ENCODE data around the gene PAFAH2.
"Not testable (repeated sequence)": the region's sequence is repeated elsewhere in the genome, so short reads cannot be mapped to it uniquely, and the experiment has no call there.

Gene PAFAH2

GRCh38 chr1:25944986-25945385, 52.9 kb downstream of the PAFAH2 start:
- no peak overlapping the region for H3K4me3 ChIP-seq (ENCODE audit: low read depth, low read length)
- no peak overlapping the region for H3K27ac ChIP-seq (ENCODE audit: low read depth, low read length)
- H3K27me3 ChIP-seq (ENCODE audit: control insufficient read depth, insufficient read depth, low read length) = no peaks in the 10 kb centered on the region
- H3K9ac ChIP-seq (ENCODE audit: low read length) = no peak overlapping the region
- peaks cover 3% of the 10 kb centered on the region; the same call in 1 of the 2 replicates for H3K9me3 ChIP-seq (ENCODE audit: control insufficient read depth, insufficient read depth, low read depth, low read length)
- H3K4me1 ChIP-seq (ENCODE audit: control insufficient read depth, insufficient read depth, low read length) = no peaks in the 10 kb centered on the region
- H3K36me3 ChIP-seq (ENCODE audit: control insufficient read depth, insufficient read depth, low read length) = no peaks in the 10 kb centered on the region

GRCh38 chr1:25943511-25943910, 54.4 kb downstream of the PAFAH2 start:
- H3K36me3 ChIP-seq (ENCODE audit: control insufficient read depth, insufficient read depth, low read length); H3K9ac ChIP-seq (ENCODE audit: low read length); H3K27ac ChIP-seq (ENCODE audit: low read depth, low read length); H3K27me3 ChIP-seq (ENCODE audit: control insufficient read depth, insufficient read depth, low read length); H3K4me3 ChIP-seq (ENCODE audit: low read depth, low read length); H3K4me1 ChIP-seq (ENCODE audit: control insufficient read depth, insufficient read depth, low read length); H3K9me3 ChIP-seq (ENCODE audit: control insufficient read depth, insufficient read depth, low read depth, low read length): not testable (repeated sequence)

- Histone ChIP-seq H3K4me3 (ENCODE audit: low read depth, low read length) (no peak overlapping the region), H3K27ac (ENCODE audit: low read depth, low read length) (no peak overlapping the region), H3K9me3 (ENCODE audit: control insufficient read depth, insufficient read depth, low read depth, low read length) (no peaks in the 10 kb centered on the region), H3K9ac (ENCODE audit: low read length) (no peak overlapping the region), H3K36me3 (ENCODE audit: control insufficient read depth, insufficient read depth, low read length) (no peaks in the 10 kb centered on the region), H3K27me3 (ENCODE audit: control insufficient read depth, insufficient read depth, low read length) (no peaks in the 10 kb centered on the region), H3K4me1 (ENCODE audit: control insufficient read depth, insufficient read depth, low read length) (no peaks in the 10 kb centered on the region; the same call in 1 of the 2 replicates)
Measured at GRCh38 chr1:25936947-25937346, 60.9 kb downstream of the PAFAH2 start.

GRCh38 chr1:25933479-25934365, 64.1 kb downstream of the PAFAH2 start:
- Histone ChIP-seq H3K36me3 (ENCODE audit: control insufficient read depth, insufficient read depth, low read length) (no peaks in the 10 kb centered on the region), H3K4me3 (ENCODE audit: low read depth, low read length) (no peak overlapping the region), H3K27ac (ENCODE audit: low read depth, low read length) (no peak overlapping the region), H3K4me1 (ENCODE audit: control insufficient read depth, insufficient read depth, low read length) (no peaks in the 10 kb centered on the region; the same call in 1 of the 2 replicates), H3K9me3 (ENCODE audit: control insufficient read depth, insufficient read depth, low read depth, low read length) (no peaks in the 10 kb centered on the region), H3K9ac (ENCODE audit: low read length) (no peak overlapping the region), H3K27me3 (ENCODE audit: control insufficient read depth, insufficient read depth, low read length) (no peaks in the 10 kb centered on the region)

GRCh38 chr1:25932811-25933400, 65.0 kb downstream of the PAFAH2 start:
- H3K4me3 ChIP-seq (ENCODE audit: low read depth, low read length); H3K9ac ChIP-seq (ENCODE audit: low read length); H3K4me1 ChIP-seq (ENCODE audit: control insufficient read depth, insufficient read depth, low read length); H3K9me3 ChIP-seq (ENCODE audit: control insufficient read depth, insufficient read depth, low read depth, low read length); H3K36me3 ChIP-seq (ENCODE audit: control insufficient read depth, insufficient read depth, low read length); H3K27ac ChIP-seq (ENCODE audit: low read depth, low read length); H3K27me3 ChIP-seq (ENCODE audit: control insufficient read depth, insufficient read depth, low read length): not testable (repeated sequence)

- Histone ChIP-seq H3K9ac (ENCODE audit: low read length) (no peak overlapping the region), H3K36me3 (ENCODE audit: control insufficient read depth, insufficient read depth, low read length) (no peaks in the 10 kb centered on the region), H3K9me3 (ENCODE audit: control insufficient read depth, insufficient read depth, low read depth, low read length) (no peaks in the 10 kb centered on the region), H3K27me3 (ENCODE audit: control insufficient read depth, insufficient read depth, low read length) (no peaks in the 10 kb centered on the region), H3K4me1 (ENCODE audit: control insufficient read depth, insufficient read depth, low read length) (peaks cover 3% of the 10 kb centered on the region; the same call in 1 of the 2 replicates), H3K4me3 (ENCODE audit: low read depth, low read length) (no peak overlapping the region), H3K27ac (ENCODE audit: low read depth, low read length) (no peak overlapping the region)
Measured at GRCh38 chr1:25932321-25932720, 65.5 kb downstream of the PAFAH2 start.

- Histone ChIP-seq H3K36me3 (ENCODE audit: control insufficient read depth, insufficient read depth, low read length) (no peaks in the 10 kb centered on the region), H3K27ac (ENCODE audit: low read depth, low read length) (no peak overlapping the region), H3K4me1 (ENCODE audit: control insufficient read depth, insufficient read depth, low read length) (peaks cover 10% of the 10 kb centered on the region), H3K9ac (ENCODE audit: low read length) (no peak overlapping the region), H3K9me3 (ENCODE audit: control insufficient read depth, insufficient read depth, low read depth, low read length) (no peaks in the 10 kb centered on the region), H3K4me3 (ENCODE audit: low read depth, low read length) (no peak overlapping the region), H3K27me3 (ENCODE audit: control insufficient read depth, insufficient read depth, low read length) (no peaks in the 10 kb centered on the region)
Measured at GRCh38 chr1:25929016-25929415, 68.8 kb downstream of the PAFAH2 start.

- no peaks in the 10 kb centered on the region for H3K9me3 ChIP-seq (ENCODE audit: control insufficient read depth, insufficient read depth, low read depth, low read length)
- no peaks in the 10 kb centered on the region for H3K36me3 ChIP-seq (ENCODE audit: control insufficient read depth, insufficient read depth, low read length)
- H3K4me3 ChIP-seq (ENCODE audit: low read depth, low read length) = no peak overlapping the region
- H3K27ac ChIP-seq (ENCODE audit: low read depth, low read length) = no peak overlapping the region
- H3K4me1 ChIP-seq (ENCODE audit: control insufficient read depth, insufficient read depth, low read length) = peaks cover 10% of the 10 kb centered on the region
- no peaks in the 10 kb centered on the region for H3K27me3 ChIP-seq (ENCODE audit: control insufficient read depth, insufficient read depth, low read length)
- no peak overlapping the region for H3K9ac ChIP-seq (ENCODE audit: low read length)
Measured at GRCh38 chr1:25927521-25928265, 70.2 kb downstream of the PAFAH2 start.

GRCh38 chr1:25926731-25927496, 70.9 kb downstream of the PAFAH2 start:
- Histone ChIP-seq H3K4me1 (ENCODE audit: control insufficient read depth, insufficient read depth, low read length) (peaks cover 15% of the 10 kb centered on the region), H3K27me3 (ENCODE audit: control insufficient read depth, insufficient read depth, low read length) (no peaks in the 10 kb centered on the region; the same call in 1 of the 2 replicates), H3K9me3 (ENCODE audit: control insufficient read depth, insufficient read depth, low read depth, low read length) (no peaks in the 10 kb centered on the region), H3K36me3 (ENCODE audit: control insufficient read depth, insufficient read depth, low read length) (no peaks in the 10 kb centered on the region), H3K9ac (ENCODE audit: low read length) (no peak overlapping the region), H3K27ac (ENCODE audit: low read depth, low read length) (no peak overlapping the region), H3K4me3 (ENCODE audit: low read depth, low read length) (no peak overlapping the region)

- H3K27ac ChIP-seq (ENCODE audit: low read depth, low read length) = no peak overlapping the region
- no peaks in the 10 kb centered on the region; the same call in 1 of the 2 replicates for H3K27me3 ChIP-seq (ENCODE audit: control insufficient read depth, insufficient read depth, low read length)
- H3K9ac ChIP-seq (ENCODE audit: low read length) = no peak overlapping the region
- no peaks in the 10 kb centered on the region for H3K9me3 ChIP-seq (ENCODE audit: control insufficient read depth, insufficient read depth, low read depth, low read length)
- no peaks in the 10 kb centered on the region for H3K36me3 ChIP-seq (ENCODE audit: control insufficient read depth, insufficient read depth, low read length)
- H3K4me3 ChIP-seq (ENCODE audit: low read depth, low read length) = no peak overlapping the region
- H3K4me1 ChIP-seq (ENCODE audit: control insufficient read depth, insufficient read depth, low read length) = peaks cover 19% of the 10 kb centered on the region
Measured at GRCh38 chr1:25924454-25924853, 73.4 kb downstream of the PAFAH2 start.
